Hepatocyte (in vitro differentiated cells): Measurements from ENCODE around the gene MSX2.

Source experiments
- CTCF ChIP-seq: fragments of 200-600 bp; sonication (generic); IDR thresholded peaks from 2 replicates; pipeline ENCODE4 v1.5.1; 2016; ENCODE audit warnings: antibody characterized with exemption, mild to moderate bottlenecking; ENCODE audit not compliant: poor library complexity
- EZH2 ChIP-seq: fragments of 200-600 bp; sonication (generic); IDR thresholded peaks from 2 replicates; pipeline ENCODE4 v1.6.1; 2016; ENCODE audit warnings: antibody characterized with exemption, mild to moderate bottlenecking, borderline replicate concordance
- EZH2phosphoT487 ChIP-seq: fragments of 200-600 bp; sonication (generic); IDR thresholded peaks from one replicate; pipeline ENCODE4 v1.6.1; 2018; ENCODE audit warnings: antibody characterized with exemption, mild to moderate bottlenecking, low read depth, moderate library complexity; ENCODE audit not compliant: unreplicated experiment, severe bottlenecking

- no peak for TF ChIP-seq EZH2
- no peak for TF ChIP-seq CTCF
- no peak for TF ChIP-seq EZH2phosphoT487
Observed at GRCh38 chr5:174737330-174737729, 12.9 kb downstream of the MSX2 start.
